ENCODE measurements around the gene SLC16A10.

GRCh38 chr6:111239461-111239860 lies 152.2 kb downstream of the SLC16A10 start:
- no peak for TF ChIP-seq CTCF (IDR thresholded peaks at IDR 0.05)
- TF ChIP-seq POLR2AphosphoS5 (IDR thresholded peaks at IDR 0.05): no peak

Measured in upper lobe of left lung (tissue), 4 donors.